Activated CD8-positive, alpha-beta memory T cell treated with anti-CD3 and anti-CD28 coated beads, Interleukin-2, amount 50 U/mL, for 24 hours (primary cell): Measurements from ENCODE around the gene TBC1D1.

Source experiments
- DNase-seq: peaks from one replicate; pipeline ENCODE4 v3.0.0-alpha.2; 2020; ENCODE audit errors: extremely low read depth

Gene TBC1D1

GRCh38 chr4:37990731-37991245, 99.9 kb downstream of the TBC1D1 start:
- no peak for DNase-seq

DNA sequence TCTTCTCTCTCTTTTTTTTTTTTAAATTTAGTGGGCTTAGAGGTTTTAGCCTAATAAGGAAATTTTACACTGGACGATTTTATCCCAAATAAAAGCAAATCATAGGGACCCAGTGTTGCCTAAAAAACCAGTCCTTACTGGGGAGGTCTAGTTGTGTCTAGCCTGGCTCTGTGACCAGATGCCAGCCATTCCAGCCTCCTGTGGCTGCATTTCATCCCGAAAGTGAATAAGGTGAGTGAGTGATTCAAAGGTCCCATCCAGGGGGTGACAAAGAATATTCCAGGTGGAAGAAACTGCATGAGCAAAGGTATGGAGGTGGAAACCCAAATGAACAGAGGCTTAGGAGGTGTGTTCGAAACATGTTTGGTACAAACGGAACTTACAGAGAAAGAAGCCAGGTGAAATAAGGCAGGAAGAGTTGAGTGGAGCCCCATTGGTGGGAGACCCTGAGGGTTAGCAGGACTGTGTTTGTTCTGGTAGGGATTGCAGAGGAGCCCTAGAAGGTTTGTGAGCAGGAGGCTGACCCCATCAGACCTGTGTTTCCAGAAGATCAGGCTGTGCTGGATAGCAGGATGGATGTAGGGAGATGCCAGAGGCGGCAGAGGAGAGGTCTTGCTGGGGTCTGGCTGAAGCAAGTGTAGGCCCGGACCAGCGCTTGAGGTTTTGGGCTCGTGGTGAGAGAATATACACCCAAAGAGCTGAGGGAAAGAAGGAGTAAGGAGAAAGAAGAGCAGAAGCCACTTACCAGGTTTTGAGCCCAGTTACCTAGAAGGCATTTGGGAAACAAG, 100.9 kb downstream of the TBC1D1 start:
- no peak for DNase-seq

DNA sequence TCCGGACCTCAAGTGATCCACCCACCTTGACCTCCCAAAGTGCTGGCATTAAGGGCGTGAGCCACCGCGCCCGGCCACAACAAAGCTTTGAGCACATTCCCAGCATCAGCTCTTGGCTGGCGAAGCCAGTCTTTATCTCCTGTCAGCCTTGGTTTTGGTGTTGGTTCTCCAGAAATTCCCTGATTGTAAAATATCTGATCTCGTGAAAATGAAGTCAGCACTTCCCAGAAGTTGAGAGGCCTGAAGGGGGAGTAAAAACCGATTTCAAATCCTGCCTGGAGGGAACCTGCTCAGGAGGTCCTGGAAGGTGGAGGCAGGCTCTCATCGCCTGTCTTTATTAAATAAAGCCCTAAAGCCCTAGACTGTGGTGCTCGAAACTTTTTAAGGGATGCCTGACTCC, 102.9 kb downstream of the TBC1D1 start:
- DNase-seq = no peak

- DNase-seq = no peak
These were observed 103.7 kb downstream of the TBC1D1 start for GRCh38 chr4:37994569-37994968.

DNA sequence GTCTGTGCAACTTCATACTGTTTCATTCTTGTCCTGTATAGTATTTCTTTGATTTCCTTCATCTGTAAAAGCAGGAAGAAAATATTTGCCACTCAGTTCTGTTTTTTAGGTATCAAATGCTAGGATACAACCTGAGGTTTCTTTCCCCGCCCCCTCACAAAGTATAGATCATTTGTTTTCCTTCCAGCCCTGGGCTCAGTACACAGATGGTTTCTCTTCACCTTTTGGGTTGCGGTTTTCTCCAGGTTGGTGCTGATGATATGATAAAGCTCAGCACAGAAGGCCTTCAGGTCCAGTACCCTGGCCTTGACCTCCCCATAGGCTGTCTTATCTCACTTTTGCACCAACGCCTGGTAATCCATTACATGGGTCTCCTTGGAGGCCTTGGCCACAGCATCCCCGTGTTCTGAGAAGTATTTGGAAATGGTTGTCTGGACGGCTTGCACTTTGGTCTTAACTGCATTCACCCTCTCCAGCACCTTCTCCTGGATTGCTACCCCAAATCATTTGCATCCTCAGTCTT, 104.5 kb downstream of the TBC1D1 start:
- no peak for DNase-seq

- no peak for DNase-seq
These were observed 105.3 kb downstream of the TBC1D1 start for GRCh38 chr4:37995981-37996775.

- DNase-seq = no peak
These were observed 107.3 kb downstream of the TBC1D1 start for GRCh38 chr4:37998226-37998625.

- no peak for DNase-seq
These were observed 108.3 kb downstream of the TBC1D1 start for GRCh38 chr4:37999000-37999716.

GRCh38 chr4:37999965-38000364, 109.1 kb downstream of the TBC1D1 start:
- no peak for DNase-seq

- no peak for DNase-seq
These were observed 111.0 kb downstream of the TBC1D1 start for GRCh38 chr4:38001927-38002326.

DNA sequence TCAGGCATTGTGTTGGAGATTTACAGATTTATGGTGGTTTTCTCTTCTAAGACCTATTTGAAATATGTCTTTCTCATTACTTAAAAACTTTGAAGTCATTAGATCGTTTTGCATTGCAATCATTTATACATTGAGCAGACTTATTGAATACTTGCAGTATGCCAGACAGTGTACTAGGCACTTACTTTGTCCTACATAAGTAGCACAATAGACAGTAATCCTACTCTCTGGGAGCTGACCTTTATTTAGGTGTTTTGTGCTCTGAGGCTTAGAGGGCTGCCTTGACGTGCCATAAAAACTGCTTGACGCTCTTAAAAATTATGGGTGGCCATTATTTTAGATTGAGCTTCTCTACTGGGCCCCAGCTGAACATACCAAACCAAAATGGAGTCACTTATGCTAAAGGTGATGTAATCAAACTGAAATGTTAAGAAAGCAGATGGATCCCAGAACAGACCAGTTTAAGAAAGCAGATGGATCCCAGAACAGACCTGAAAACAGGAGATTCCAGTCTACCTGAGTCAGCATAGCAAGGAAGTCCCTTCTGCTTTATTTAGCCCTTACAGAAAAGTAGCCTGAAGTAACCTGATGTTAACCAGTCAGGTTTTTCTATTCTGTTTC, 111.7 kb downstream of the TBC1D1 start:
- DNase-seq = no peak

DNA sequence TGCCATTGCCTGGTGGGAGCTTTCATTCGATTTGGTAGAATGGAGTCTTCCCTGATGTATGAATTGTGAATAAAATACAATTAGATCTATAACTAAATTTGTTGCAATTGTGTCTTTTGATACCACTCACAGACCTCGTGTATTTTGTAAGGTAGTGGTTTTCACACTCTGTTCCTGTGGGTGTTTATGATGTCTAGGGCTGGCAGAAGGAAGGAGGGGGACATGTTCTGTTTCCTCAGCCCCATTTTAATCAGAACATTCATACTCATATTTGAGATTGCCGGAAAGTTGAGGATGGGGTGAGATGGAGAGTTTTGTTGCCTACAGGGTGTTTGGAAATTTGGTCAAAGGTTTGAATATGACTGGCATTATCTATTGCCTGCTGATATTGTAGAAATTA, 112.2 kb downstream of the TBC1D1 start:
- DNase-seq = no peak

DNA sequence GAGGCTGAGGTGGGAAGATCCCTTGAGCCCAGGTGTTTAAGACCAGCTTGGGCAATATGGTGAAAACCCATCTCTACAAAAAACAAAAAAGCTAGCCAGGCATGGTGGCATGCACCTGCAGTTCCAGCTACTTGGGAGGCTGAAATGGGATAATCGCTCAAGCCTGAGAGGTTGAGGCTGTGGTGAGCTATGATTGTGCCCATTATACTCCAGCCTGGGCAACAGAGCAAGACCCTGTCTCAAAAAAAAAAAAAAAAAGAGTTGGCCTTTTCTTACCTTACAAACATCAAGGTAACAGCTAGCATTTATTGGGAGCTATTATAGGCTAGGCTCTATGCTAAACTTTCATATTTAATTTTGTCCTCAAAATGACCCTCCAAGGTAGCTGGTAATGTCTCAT, 112.7 kb downstream of the TBC1D1 start:
- DNase-seq = no peak

- no peak for DNase-seq
These were observed 113.2 kb downstream of the TBC1D1 start for GRCh38 chr4:38004062-38004461.

DNA sequence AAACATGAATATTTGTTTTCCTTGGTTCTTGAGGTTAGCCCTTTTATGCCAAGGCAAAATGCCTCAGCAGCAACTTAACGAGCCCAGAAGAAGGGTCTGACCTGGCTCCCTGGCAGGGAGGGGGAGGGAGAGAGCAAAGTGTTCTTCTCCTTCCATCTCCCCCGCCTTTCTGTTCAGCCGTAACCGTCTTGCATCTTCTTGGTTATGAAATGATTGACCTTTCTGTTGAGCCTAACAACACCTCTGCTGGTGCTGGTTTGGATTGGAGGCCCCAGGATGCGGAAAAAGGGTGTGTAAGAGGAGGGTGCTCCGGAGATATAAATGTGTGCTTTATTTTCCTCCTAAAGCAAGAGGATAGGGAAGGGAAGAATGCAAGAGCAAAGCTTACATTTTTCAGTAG, 114.0 kb downstream of the TBC1D1 start:
- no peak for DNase-seq

GRCh38 chr4:38005637-38006036, 114.8 kb downstream of the TBC1D1 start:
- no peak for DNase-seq

GRCh38 chr4:38007645-38008044, 116.8 kb downstream of the TBC1D1 start:
- DNase-seq = no peak

DNA sequence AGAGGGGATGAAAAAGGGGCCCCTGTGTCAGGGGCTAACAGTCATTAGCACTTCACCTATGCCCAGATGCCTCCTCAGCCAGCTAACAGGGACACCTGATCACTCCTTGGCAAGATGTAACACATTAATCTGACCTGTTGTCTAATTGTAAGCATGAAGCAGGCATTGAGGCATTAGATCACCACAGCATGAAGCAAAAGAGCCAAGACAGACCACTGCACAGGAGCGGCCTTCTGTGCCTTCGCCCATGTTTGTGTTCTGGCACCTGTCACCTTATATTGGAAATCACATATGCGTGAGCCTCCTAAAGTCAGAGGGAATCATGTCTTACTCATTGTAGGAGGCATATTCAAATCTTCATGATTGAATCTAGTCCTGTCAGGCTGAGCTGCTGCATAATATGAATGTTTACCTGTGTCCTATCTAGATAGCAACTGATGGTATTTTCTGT, 117.7 kb downstream of the TBC1D1 start:
- DNase-seq = no peak

GRCh38 chr4:38009421-38009820, 118.5 kb downstream of the TBC1D1 start:
- DNase-seq = no peak

DNA sequence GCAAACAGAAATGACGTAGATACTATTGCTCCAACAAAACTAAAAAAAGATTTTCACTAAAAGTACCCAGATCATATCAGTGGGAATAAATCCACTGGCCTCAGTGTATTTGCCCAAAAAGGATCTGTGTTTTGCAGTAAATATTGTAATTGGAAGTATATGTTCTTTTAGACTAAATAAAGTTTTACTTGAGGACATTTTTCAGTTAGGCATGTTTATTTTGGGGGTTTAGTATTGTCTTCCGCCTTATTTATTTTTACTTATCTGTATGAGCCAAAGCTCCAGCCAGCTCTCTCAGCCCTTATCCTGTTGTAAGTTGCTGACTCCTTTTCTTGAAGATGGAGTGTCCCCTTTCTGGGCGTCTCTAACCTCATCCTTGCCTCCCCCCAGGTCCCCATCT, 119.1 kb downstream of the TBC1D1 start:
- DNase-seq = no peak

DNA sequence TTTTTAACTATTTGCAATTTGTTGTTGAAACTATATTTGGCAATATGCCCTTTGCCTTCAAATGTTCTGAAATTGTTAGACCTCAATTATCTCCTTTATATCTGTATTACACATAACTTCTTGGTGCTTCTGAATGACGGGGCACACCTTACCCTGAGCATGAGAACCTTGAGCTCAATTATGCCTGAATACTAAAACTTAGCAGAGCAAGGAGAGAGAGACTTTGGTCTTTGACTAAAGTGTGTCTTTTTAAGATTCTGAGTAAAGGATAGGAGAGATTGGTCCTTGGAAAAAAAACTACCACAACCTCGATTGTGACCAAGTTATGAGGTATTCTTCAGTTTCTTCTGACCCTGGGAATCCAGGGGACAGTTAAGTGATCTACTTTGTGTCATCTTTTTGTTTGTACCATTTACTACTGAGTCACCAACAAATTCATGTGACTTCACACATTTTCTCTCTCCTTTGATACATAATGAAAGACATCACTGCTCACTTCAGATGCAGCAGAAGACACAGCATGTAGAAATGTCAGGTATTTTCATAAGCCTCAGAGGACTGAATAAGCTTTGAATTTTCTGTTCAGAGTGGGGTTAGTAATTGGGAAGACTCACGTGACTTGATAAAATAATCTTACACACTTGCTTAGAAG, 120.8 kb downstream of the TBC1D1 start:
- DNase-seq = no peak
